Measurements from ENCODE around the gene GDF15. TPM values are rescaled to one million over a fixed set of nuclear protein-coding genes. Genes with fewer than 3 reads are reported as not detected.

The GDF15 gene
- total RNA-seq, 4 donors from 2014 or later: 6.8 to 11.6 (median 9.0) TPM

DNA sequence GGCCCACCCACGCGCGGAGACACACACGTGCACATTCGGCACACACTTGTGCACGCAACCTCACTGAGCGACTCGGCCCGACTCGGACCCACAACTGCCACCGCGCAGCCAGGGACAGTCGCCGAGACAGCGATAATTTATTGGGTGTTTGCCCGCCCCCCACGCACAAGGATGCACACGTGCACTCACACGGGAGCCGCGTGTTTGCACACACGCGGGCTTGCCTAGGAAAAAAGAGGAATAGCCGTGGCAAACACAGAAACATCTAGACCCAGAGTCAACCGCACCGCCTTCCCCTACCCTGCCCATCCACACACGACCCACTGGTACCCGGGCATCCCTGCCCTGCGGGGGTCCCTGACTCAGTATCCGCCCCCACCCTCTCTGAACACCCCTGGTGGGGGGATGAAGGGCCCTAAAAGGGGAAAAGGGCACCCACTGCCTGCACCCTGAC is 32.1 kb downstream of the GDF15 start:
- TF ChIP-seq, protein P1, sequence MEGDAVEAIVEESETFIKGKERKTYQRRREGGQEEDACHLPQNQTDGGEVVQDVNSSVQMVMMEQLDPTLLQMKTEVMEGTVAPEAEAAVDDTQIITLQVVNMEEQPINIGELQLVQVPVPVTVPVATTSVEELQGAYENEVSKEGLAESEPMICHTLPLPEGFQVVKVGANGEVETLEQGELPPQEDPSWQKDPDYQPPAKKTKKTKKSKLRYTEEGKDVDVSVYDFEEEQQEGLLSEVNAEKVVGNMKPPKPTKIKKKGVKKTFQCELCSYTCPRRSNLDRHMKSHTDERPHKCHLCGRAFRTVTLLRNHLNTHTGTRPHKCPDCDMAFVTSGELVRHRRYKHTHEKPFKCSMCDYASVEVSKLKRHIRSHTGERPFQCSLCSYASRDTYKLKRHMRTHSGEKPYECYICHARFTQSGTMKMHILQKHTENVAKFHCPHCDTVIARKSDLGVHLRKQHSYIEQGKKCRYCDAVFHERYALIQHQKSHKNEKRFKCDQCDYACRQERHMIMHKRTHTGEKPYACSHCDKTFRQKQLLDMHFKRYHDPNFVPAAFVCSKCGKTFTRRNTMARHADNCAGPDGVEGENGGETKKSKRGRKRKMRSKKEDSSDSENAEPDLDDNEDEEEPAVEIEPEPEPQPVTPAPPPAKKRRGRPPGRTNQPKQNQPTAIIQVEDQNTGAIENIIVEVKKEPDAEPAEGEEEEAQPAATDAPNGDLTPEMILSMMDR (IDR thresholded peaks at IDR 0.05): no peak
- no peak for TF ChIP-seq POLR2A (IDR thresholded peaks at IDR 0.05)
- peak in 1 of 3 donors; percentile 46 for DNase-seq
- Histone ChIP-seq H3K4me1 (peaks cover 11 to 79% (median 54%) of the 10 kb centered on the region in 4 donors), H3K9me3 (no peaks in the 10 kb centered on the region), H3K36me3 (no peaks in the 10 kb centered on the region), H3K27ac (peak overlapping the region; percentile 78 to 91 (median 86)), H3K4me3 (peak overlapping the region; percentile 18 to 81 (median 53)), H3K27me3 (peaks cover 0 to 13% of the 10 kb centered on the region in 2 donors)

DNA sequence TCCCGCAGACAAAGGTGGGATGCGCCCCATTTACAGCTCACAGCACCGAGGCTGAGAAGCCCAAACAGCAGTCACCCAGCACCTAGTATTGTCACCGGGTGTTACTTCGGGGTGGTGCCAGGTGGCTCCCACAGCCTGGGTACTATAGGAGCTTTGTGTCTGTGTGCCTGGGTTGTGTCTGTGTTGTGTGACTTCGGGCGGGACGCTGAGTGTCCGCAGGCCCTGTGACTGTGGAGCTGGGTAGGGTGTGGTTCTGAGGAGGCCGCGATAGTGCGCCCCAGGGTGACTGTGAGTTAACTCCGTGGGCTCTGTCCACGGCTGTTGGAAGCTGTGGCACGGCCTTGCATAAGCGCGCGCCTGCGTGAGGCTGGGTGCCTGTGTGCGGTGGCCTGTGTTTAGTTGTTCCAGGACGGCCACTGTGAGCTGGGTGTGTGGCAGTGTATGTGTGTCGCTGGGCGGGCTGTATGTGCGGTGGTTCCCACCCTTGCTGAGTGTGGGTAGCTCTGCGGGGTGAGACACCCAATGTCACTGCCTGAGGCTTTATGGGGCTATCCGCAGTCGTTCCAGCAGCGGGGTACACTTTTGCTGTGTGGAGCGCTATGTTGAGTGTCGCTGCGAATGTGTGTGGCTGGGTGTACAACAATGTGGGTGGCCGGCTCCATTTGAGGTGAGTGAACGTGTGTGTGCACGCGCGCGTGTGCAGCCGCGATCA is 32.7 kb downstream of the GDF15 start:
- Histone ChIP-seq H3K36me3 (no peaks in the 10 kb centered on the region), H3K4me1 (peaks cover 11 to 85% (median 58%) of the 10 kb centered on the region in 4 donors), H3K4me3 (peak overlapping the region; percentile 60 to 81 (median 70)), H3K27ac (peak overlapping the region; percentile 78 to 91 (median 86)), H3K9me3 (no peaks in the 10 kb centered on the region), H3K27me3 (peaks cover 0 to 13% of the 10 kb centered on the region in 2 donors)
- TF ChIP-seq POLR2A (IDR thresholded peaks at IDR 0.05): no peak
- TF ChIP-seq, protein P1 (IDR thresholded peaks at IDR 0.05): no peak
- DNase-seq: peak in 1 of 3 donors; percentile 71

DNA sequence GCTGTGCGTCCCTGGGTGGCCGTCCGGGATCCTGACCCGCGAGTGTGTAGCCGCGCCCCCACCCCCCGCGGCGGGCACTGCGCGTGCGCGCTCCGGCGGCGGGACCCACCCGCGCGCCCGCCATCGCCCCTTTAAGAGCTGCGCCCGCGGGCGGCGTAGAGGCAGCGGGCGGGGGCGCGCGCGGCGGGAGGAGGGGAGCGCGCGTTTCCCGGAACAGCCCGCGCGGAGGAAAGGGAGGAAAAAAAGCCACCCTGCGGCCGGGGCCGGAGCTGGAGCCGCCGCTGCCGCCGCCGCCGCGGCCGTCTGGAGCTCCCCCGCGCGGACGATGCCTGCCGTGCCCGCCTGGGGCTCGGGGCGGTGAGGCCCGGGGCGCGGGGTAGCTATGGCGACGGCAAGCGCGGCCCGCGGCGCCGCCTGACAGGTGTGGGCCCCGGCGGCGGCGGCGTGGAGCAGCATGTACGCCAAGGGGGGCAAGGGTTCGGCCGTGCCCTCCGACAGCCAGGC is 33.3 kb downstream of the GDF15 start, which contains the start of gene SSBP4:
SSBP4 (plus strand) TSS at position 204 of the 504 bp plus-strand sequence; CDS start at position 455, 251 bp downstream.
- Histone ChIP-seq H3K4me3 (peak within 1 kb of the TSS; percentile 60 to 81 (median 70)), H3K27ac (peak within 1 kb of the TSS; percentile 78 to 91 (median 86)), H3K4me1 (peaks cover 11 to 88% (median 58%) of the 10 kb centered on the region in 4 donors), H3K9me3 (no peaks in the 10 kb centered on the region), H3K36me3 (no peaks in the 10 kb centered on the region), H3K27me3 (peaks cover 0 to 13% of the 10 kb centered on the region in 2 donors)
- DNase-seq: peak; percentile 60 to 83 (median 79)
- peak in 1 of 2 donors; percentile 20 for TF ChIP-seq POLR2A (IDR thresholded peaks at IDR 0.05)
- TF ChIP-seq, protein P1 (IDR thresholded peaks at IDR 0.05): peak in 5 of 6 experiments; percentile 13 to 68 (median 66)

DNA sequence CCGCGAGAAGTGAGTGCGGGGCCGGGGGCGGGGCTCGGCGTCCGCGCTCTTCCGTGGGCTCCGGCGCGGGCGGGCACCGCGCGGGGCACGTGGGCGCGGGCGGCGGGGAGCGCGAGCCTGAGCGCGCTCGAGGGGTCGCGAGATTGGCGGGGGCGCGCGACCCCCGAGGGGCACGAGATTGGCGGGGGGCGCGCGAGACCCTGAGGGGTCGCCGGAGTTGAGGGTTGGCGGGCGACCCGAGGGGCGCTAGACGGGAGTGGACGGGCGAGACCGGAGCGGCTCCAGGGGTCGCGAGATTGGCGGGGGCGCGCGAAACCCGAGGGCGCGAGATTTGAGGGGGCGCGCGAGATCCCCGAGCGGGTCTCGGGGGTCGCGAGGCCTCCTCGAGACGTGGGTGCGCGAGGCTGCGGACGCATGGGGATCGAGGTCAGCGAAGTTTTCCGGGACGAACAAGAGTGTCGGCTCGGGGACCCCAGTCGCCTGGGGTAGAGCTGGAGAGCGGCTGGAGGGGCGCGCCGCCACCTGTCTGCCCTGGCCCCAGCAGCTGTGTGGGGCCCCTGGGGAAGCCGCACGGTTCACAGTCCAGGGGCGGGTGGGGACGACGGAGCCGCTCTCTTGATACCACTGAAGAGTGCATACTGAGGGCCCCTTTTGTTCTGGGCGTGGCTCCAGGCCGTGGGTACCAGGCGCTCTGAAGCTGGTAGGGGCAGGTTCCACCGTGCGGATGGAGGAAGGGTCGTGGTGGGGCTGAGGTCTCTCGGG is 33.9 kb downstream of the GDF15 start:
- Histone ChIP-seq H3K27ac (peak overlapping the region; percentile 78 to 91 (median 86)), H3K4me3 (peak overlapping the region; percentile 60 to 81 (median 70)), H3K9me3 (no peaks in the 10 kb centered on the region), H3K4me1 (peaks cover 11 to 87% (median 53%) of the 10 kb centered on the region in 4 donors), H3K36me3 (no peaks in the 10 kb centered on the region), H3K27me3 (peaks cover 0 to 13% of the 10 kb centered on the region in 2 donors)
- DNase-seq: peak; percentile 62 to 79 (median 74)
- TF ChIP-seq POLR2A (IDR thresholded peaks at IDR 0.05): no peak
- TF ChIP-seq, protein P1 (IDR thresholded peaks at IDR 0.05): no peak

DNA sequence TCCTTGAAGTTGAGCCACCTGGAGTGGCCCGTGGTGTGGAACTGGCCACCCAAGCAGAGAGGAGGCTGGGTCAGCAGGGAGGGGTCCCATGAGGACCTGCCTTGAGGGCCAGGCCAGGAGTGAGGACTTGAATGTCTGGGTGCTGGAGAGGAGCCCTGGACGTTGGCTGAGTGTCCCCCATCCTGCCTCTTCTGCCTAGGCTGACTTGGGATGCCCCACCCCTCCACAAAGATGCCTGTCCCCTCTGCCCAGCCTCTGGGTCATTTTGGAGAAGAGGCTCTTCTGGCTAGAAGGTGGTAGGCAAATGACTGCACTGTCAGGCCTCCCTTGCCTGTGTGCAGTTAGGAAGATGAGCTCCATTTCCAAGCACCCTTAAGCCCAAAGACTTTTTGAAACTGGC is 35.0 kb downstream of the GDF15 start:
- H3K27ac ChIP-seq: peak overlapping the region in 3 of 4 donors; percentile 78 to 91 (median 89)
- H3K4me1 ChIP-seq: peaks cover 11 to 81% (median 49%) of the 10 kb centered on the region in 4 donors
- H3K4me3 ChIP-seq: peak overlapping the region in 1 of 4 donors; percentile 63

More for the DNA sequence above, 35.0 kb downstream of the GDF15 start:
- DNase-seq: no peak
- TF ChIP-seq, protein P1 (IDR thresholded peaks at IDR 0.05): no peak
- no peak for TF ChIP-seq POLR2A (IDR thresholded peaks at IDR 0.05)
- no peaks in the 10 kb centered on the region for H3K9me3 ChIP-seq
- H3K36me3 ChIP-seq: no peaks in the 10 kb centered on the region
- H3K27me3 ChIP-seq: peaks cover 0 to 13% of the 10 kb centered on the region in 2 donors

Data from Peyer's patch (tissue), 4 donors.